Adrenal gland (tissue), 12 donors: ENCODE results near the gene GMDS. TPM values are rescaled to one million over a fixed set of nuclear protein-coding genes. Genes with fewer than 3 reads are reported as not detected.

Experiments
- DNase-seq, 7 donors: peaks; one replicate each; pipeline ENCODE4 v3.0.0-alpha.2; 2019 to 2020
- H3K27ac ChIP-seq, 5 donors: fragments of 200-600 bp; sonication (generic) in 4 of 5; 1 replicate in 3 of 5; 2 replicates in 2 of 5; pipeline versions ENCODE4 v1.5.1 to v1.8.0; 2016 to 2020; ENCODE audit warnings: mild to moderate bottlenecking in 1 of 5
- H3K27me3 ChIP-seq: fragments of 200-600 bp; 2 replicates; pipeline ENCODE4 v1.8.0; 2021
- H3K36me3 ChIP-seq, 2 donors: fragments of 200-600 bp; replicated peaks in 1 of 2; 1 replicate in 1 of 2; 2 replicates in 1 of 2; pipeline versions ENCODE4 v1.5.1 to v1.8.0; 2018 to 2022
- H3K4me1 ChIP-seq, 2 donors: fragments of 200-600 bp; replicated peaks in 1 of 2; 1 replicate in 1 of 2; 2 replicates in 1 of 2; pipeline versions ENCODE4 v1.5.1 to v1.8.0; 2018 to 2021
- H3K4me3 ChIP-seq, 4 donors: fragments of 200-600 bp; sonication (generic) in 3 of 4; one replicate each; pipeline ENCODE4 v1.5.1; 2016 to 2018
- H3K9me3 ChIP-seq, 3 donors: fragments of 200-600 bp; sonication (generic) in 1 of 3; replicated peaks in 1 of 3; 1 replicate in 2 of 3; 2 replicates in 1 of 3; pipeline versions ENCODE4 v1.5.1 to v1.8.0; 2016 to 2021
- CTCF ChIP-seq, 6 experiments: fragments of 450-650 bp in 4 of 6; fragments of 200-600 bp in 2 of 6; sonication (generic) in 1 of 6; IDR thresholded peaks; 1 replicate in 5 of 6; 2 replicates in 1 of 6; pipeline versions ENCODE4 v1.5.1 to v1.8.0; 2016 to 2021; ENCODE audit warnings: antibody characterized with exemption in 6 of 6, mild to moderate bottlenecking in 2 of 6, moderate library complexity in 1 of 6
- POLR2A ChIP-seq, 2 donors: fragments of 450-650 bp; IDR thresholded peaks; one replicate each; pipeline ENCODE4 v1.6.1; 2017; ENCODE audit warnings: antibody characterized with exemption in 2 of 2, mild to moderate bottlenecking in 2 of 2, moderate library complexity in 1 of 2
- WGBS, 4 donors: extraction: QIAGEN DNeasy Blood & Tissue Kit in 2 of 4; methylation state at CpG; one replicate each; pipeline versions ENCODE4 v1.1.5 to v1.1.7; 2013 to 2017; 5-methylcytosine and 5-hydroxymethylcytosine counted together
- intact Hi-C, 2 donors: fragments of 100-400 bp; cut with DNase I; formaldehyde crosslinking; loops; one replicate each; pipeline versions ENCODE4 v1.14.1 to v1.15.0; 2022 to 2023
- polyA plus RNA-seq, 3 donors: library from polyadenylated mRNA; stranded (reverse); fragments of 200-250 nt in 2 of 3; fragments of 350-450 nt in 1 of 3; fragmentation: Illumina TruSeq in 1 of 3; extraction: RNeasy Lipid Tissue Mini Kit (QIAGEN cat#74804) in 1 of 3; gene quantifications; one replicate each; pipeline ENCODE4 v1.2.3, GENCODE V29; 2013 to 2014
- total RNA-seq, 9 donors: library from RNA; depleted of rRNA in 4 of 9; stranded (reverse); fragments of >200 nt in 4 of 9; fragments of 120-200 nt in 1 of 9; fragmentation: NEBNext Ultra II Directional in 1 of 9; extraction: Animal tissue kit (Norgen Biotek cat#: 25700) in 1 of 9; gene quantifications; one replicate each; pipeline versions ENCODE4 v1.1.0 to v1.2.4, GENCODE V29; 2013 to 2023
- donor health status: healthy with polysubstance abuse.
- donor health status: Bipolar disorder and iron deficiency.
- donor health status: DM: yes; HTN: yes; CAD: no.
- donor health status: DM: no; HTN: no; CAD: no.
- donor health status: DM: no; HTN: no; CAD: no.
- donor health status: DM: yes; HTN: yes; CAD: no.

Gene GMDS
- total and polyA plus RNA-seq, 12 donors = 8.5 to 39.2 (median 15.2) TPM

GRCh38 chr6:1912731-1913130 lies 332.7 kb downstream of the GMDS start:
- no peak for TF ChIP-seq CTCF (IDR thresholded peaks at IDR 0.05)
- no peak for TF ChIP-seq POLR2A (IDR thresholded peaks at IDR 0.05)
- 97 to 100% (median 99%) methylated on average over 3 of the region's 3 CpGs for WGBS, 4 donors
- no peak overlapping the region for H3K4me3 ChIP-seq
- no peaks in the 10 kb centered on the region for H3K36me3 ChIP-seq
- no peaks in the 10 kb centered on the region for H3K4me1 ChIP-seq
- no peak for DNase-seq
- intact Hi-C loops = no loop called here
- H3K27me3 ChIP-seq = no peaks in the 10 kb centered on the region
- H3K9me3 ChIP-seq = no peaks in the 10 kb centered on the region
- no peak overlapping the region for H3K27ac ChIP-seq

GRCh38 chr6:1911474-1911873 lies 333.9 kb downstream of the GMDS start:
- no peak overlapping the region for H3K27ac ChIP-seq
- 58 to 65% (median 60%) methylated on average over 4 of the region's 4 CpGs for WGBS, 4 donors

GRCh38 chr6:1910621-1911407 lies 334.6 kb downstream of the GMDS start:
- intact Hi-C loops = no loop called here
- TF ChIP-seq POLR2A (IDR thresholded peaks at IDR 0.05) = no peak
- TF ChIP-seq CTCF (IDR thresholded peaks at IDR 0.05) = no peak
- DNase-seq = no peak
- H3K9me3 ChIP-seq = no peaks in the 10 kb centered on the region
- H3K4me3 ChIP-seq = no peak overlapping the region
- no peaks in the 10 kb centered on the region for H3K36me3 ChIP-seq
- 72 to 83% (median 80%) methylated on average over 8 of the region's 8 CpGs for WGBS, 4 donors
- no peak overlapping the region for H3K27ac ChIP-seq
- H3K27me3 ChIP-seq = no peaks in the 10 kb centered on the region
- no peaks in the 10 kb centered on the region for H3K4me1 ChIP-seq

More at GRCh38 chr6:1911474-1911873, 333.9 kb downstream of the GMDS start:
- H3K27me3 ChIP-seq = no peaks in the 10 kb centered on the region
- H3K9me3 ChIP-seq = no peaks in the 10 kb centered on the region
- H3K4me1 ChIP-seq = no peaks in the 10 kb centered on the region
- no peak for DNase-seq
- no peak overlapping the region for H3K4me3 ChIP-seq
- TF ChIP-seq POLR2A (IDR thresholded peaks at IDR 0.05) (no peak), CTCF (IDR thresholded peaks at IDR 0.05) (no peak)
- no peaks in the 10 kb centered on the region for H3K36me3 ChIP-seq
- intact Hi-C loops = no loop called here

GRCh38 chr6:1908784-1909183 lies 336.6 kb downstream of the GMDS start:
- 89 to 94% (median 92%) methylated on average over 7 of the region's 7 CpGs for WGBS, 4 donors
- intact Hi-C loops = no loop called here
- Histone ChIP-seq H3K4me3 (no peak overlapping the region), H3K4me1 (peaks cover 6 to 10% of the 10 kb centered on the region in 2 donors), H3K27ac (no peak overlapping the region), H3K36me3 (no peaks in the 10 kb centered on the region), H3K27me3 (no peaks in the 10 kb centered on the region), H3K9me3 (no peaks in the 10 kb centered on the region)
- TF ChIP-seq POLR2A (IDR thresholded peaks at IDR 0.05) (no peak), CTCF (IDR thresholded peaks at IDR 0.05) (no peak)
- DNase-seq = no peak
